Activated T-cell treated with anti-CD3 and anti-CD28 coated beads for 48 hours (primary cell): Measurements from ENCODE around the gene ERP44.
"Not testable (repeated sequence)": the region's sequence is repeated elsewhere in the genome, so short reads cannot be mapped to it uniquely, and the experiment has no call there.

Experiments
- DNase-seq: peaks from one replicate; pipeline ENCODE4 v3.0.0-alpha.2; 2020; ENCODE audit warnings: low read depth

ERP44 gene

GRCh38 chr9:100100146-100100667, 1.4 kb upstream of the ERP44 start:
- no peak for DNase-seq

- no peak for DNase-seq
Measured at GRCh38 chr9:100099722-100100042, 882 bp upstream of the ERP44 start.

- peak; percentile 18 for DNase-seq
Measured at GRCh38 chr9:100098046-100098886, 534 bp downstream of the ERP44 start.

- DNase-seq: no peak
Measured at GRCh38 chr9:100096378-100096916, 2.4 kb downstream of the ERP44 start.

GRCh38 chr9:100094411-100094810, 4.4 kb downstream of the ERP44 start:
- not testable (repeated sequence) for DNase-seq

GRCh38 chr9:100092066-100092465, 6.7 kb downstream of the ERP44 start:
- no peak for DNase-seq

GRCh38 chr9:100091650-100092049, 7.2 kb downstream of the ERP44 start:
- no peak for DNase-seq

GRCh38 chr9:100090880-100091279, 7.9 kb downstream of the ERP44 start:
- DNase-seq: no peak

GRCh38 chr9:100088202-100088601, 10.6 kb downstream of the ERP44 start:
- no peak for DNase-seq

- no peak for DNase-seq
Measured at GRCh38 chr9:100087218-100087617, 11.6 kb downstream of the ERP44 start.

GRCh38 chr9:100086097-100086635, 12.6 kb downstream of the ERP44 start:
- no peak for DNase-seq

GRCh38 chr9:100084734-100085133, 14.1 kb downstream of the ERP44 start:
- DNase-seq: no peak

- DNase-seq: no peak
Measured at GRCh38 chr9:100084128-100084453, 14.7 kb downstream of the ERP44 start.

GRCh38 chr9:100083448-100084127, 15.2 kb downstream of the ERP44 start:
- DNase-seq: no peak

- no peak for DNase-seq
Measured at GRCh38 chr9:100082782-100083181, 16.0 kb downstream of the ERP44 start.

GRCh38 chr9:100076256-100076655, 22.5 kb downstream of the ERP44 start:
- not testable (repeated sequence) for DNase-seq

- DNase-seq: no peak
Measured at GRCh38 chr9:100074989-100075388, 23.8 kb downstream of the ERP44 start.

GRCh38 chr9:100074093-100074492, 24.7 kb downstream of the ERP44 start:
- no peak for DNase-seq

GRCh38 chr9:100072805-100073204, 26.0 kb downstream of the ERP44 start:
- DNase-seq: no peak

- no peak for DNase-seq
Measured at GRCh38 chr9:100071271-100071670, 27.5 kb downstream of the ERP44 start.

GRCh38 chr9:100070104-100071041, 28.4 kb downstream of the ERP44 start:
- DNase-seq: no peak

GRCh38 chr9:100069068-100069467, 29.7 kb downstream of the ERP44 start:
- not testable (repeated sequence) for DNase-seq
